ENCODE results near the gene CDHR2.

The CDHR2 gene

DNA sequence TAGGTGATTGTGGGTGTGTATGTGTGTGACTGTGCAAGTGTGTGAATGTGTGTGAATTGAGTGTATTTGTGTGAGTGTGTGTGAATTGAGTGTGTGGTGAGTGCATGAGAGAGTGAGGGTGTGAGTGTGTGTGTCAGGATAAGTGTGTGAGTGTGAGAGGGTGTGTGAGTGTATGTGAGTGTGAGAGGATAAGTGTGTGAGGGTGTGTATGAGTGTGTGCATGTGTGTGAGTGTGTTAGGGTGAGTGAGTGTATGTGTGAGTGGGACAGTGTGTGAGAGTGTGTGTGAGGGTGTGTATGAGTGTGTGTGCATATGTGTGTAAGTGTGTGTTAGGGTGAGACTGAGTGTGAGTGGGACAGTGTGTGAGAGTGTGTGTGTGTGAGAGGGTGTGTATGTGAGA lies 39.2 kb downstream of the CDHR2 start (continued):
- TF ChIP-seq, protein P1, sequence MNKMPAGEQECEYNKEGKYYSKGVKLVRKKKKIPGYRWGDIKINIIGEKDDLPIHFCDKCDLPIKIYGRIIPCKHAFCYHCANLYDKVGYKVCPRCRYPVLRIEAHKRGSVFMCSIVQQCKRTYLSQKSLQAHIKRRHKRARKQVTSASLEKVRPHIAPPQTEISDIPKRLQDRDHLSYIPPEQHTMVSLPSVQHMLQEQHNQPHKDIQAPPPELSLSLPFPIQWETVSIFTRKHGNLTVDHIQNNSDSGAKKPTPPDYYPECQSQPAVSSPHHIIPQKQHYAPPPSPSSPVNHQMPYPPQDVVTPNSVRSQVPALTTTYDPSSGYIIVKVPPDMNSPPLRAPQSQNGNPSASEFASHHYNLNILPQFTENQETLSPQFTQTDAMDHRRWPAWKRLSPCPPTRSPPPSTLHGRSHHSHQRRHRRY (tag by site-specific recombination; IDR thresholded peaks at IDR 0.05): 0 out of 2 replicates have a peak, but pooled peaks have one; percentile 54
- TF ChIP-seq, protein P2, sequence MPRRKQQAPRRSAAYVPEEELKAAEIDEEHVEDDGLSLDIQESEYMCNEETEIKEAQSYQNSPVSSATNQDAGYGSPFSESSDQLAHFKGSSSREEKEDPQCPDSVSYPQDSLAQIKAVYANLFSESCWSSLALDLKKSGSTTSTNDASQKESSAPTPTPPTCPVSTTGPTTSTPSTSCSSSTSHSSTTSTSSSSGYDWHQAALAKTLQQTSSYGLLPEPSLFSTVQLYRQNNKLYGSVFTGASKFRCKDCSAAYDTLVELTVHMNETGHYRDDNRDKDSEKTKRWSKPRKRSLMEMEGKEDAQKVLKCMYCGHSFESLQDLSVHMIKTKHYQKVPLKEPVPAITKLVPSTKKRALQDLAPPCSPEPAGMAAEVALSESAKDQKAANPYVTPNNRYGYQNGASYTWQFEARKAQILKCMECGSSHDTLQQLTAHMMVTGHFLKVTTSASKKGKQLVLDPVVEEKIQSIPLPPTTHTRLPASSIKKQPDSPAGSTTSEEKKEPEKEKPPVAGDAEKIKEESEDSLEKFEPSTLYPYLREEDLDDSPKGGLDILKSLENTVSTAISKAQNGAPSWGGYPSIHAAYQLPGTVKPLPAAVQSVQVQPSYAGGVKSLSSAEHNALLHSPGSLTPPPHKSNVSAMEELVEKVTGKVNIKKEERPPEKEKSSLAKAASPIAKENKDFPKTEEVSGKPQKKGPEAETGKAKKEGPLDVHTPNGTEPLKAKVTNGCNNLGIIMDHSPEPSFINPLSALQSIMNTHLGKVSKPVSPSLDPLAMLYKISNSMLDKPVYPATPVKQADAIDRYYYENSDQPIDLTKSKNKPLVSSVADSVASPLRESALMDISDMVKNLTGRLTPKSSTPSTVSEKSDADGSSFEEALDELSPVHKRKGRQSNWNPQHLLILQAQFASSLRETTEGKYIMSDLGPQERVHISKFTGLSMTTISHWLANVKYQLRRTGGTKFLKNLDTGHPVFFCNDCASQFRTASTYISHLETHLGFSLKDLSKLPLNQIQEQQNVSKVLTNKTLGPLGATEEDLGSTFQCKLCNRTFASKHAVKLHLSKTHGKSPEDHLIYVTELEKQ (tag by site-specific recombination; IDR thresholded peaks at IDR 0.05; ENCODE audit: borderline replicate concordance): no peak
- TF ChIP-seq, protein P3, sequence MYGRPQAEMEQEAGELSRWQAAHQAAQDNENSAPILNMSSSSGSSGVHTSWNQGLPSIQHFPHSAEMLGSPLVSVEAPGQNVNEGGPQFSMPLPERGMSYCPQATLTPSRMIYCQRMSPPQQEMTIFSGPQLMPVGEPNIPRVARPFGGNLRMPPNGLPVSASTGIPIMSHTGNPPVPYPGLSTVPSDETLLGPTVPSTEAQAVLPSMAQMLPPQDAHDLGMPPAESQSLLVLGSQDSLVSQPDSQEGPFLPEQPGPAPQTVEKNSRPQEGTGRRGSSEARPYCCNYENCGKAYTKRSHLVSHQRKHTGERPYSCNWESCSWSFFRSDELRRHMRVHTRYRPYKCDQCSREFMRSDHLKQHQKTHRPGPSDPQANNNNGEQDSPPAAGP (tag by site-specific recombination; IDR thresholded peaks at IDR 0.05): no peak
- TF ChIP-seq, protein P4, sequence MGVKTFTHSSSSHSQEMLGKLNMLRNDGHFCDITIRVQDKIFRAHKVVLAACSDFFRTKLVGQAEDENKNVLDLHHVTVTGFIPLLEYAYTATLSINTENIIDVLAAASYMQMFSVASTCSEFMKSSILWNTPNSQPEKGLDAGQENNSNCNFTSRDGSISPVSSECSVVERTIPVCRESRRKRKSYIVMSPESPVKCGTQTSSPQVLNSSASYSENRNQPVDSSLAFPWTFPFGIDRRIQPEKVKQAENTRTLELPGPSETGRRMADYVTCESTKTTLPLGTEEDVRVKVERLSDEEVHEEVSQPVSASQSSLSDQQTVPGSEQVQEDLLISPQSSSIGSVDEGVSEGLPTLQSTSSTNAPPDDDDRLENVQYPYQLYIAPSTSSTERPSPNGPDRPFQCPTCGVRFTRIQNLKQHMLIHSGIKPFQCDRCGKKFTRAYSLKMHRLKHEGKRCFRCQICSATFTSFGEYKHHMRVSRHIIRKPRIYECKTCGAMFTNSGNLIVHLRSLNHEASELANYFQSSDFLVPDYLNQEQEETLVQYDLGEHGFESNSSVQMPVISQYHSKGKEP (tag by site-specific recombination; IDR thresholded peaks at IDR 0.05): no peak
- TF ChIP-seq, protein P5, sequence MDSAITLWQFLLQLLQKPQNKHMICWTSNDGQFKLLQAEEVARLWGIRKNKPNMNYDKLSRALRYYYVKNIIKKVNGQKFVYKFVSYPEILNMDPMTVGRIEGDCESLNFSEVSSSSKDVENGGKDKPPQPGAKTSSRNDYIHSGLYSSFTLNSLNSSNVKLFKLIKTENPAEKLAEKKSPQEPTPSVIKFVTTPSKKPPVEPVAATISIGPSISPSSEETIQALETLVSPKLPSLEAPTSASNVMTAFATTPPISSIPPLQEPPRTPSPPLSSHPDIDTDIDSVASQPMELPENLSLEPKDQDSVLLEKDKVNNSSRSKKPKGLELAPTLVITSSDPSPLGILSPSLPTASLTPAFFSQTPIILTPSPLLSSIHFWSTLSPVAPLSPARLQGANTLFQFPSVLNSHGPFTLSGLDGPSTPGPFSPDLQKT (IDR thresholded peaks at IDR 0.05; ENCODE audit: borderline replicate concordance, low read depth, low read length): no peak
- TF ChIP-seq ZNF423 (tag by site-specific recombination; IDR thresholded peaks at IDR 0.05) (no peak), ZNF121 (tag by site-specific recombination; IDR thresholded peaks at IDR 0.05) (no peak), ZNF146 (tag by site-specific recombination; IDR thresholded peaks at IDR 0.05) (no peak), ZNF792 (tag by site-specific recombination; IDR thresholded peaks at IDR 0.05) (no peak), ZNF530 (tag by site-specific recombination; IDR thresholded peaks at IDR 0.05; ENCODE audit: low read depth) (no peak), ZNF2 (tag by site-specific recombination; IDR thresholded peaks at IDR 0.05) (no peak), ZFP37 (tag by site-specific recombination; IDR thresholded peaks at IDR 0.05) (no peak), ZNF791 (tag by site-specific recombination; IDR thresholded peaks at IDR 0.05) (no peak), ZNF585B (tag by site-specific recombination; IDR thresholded peaks at IDR 0.05) (no peak), ZNF610 (tag by site-specific recombination; IDR thresholded peaks at IDR 0.05; ENCODE audit: borderline replicate concordance) (no peak), EGR2 (tag by site-specific recombination; IDR thresholded peaks at IDR 0.05; ENCODE audit: low read depth) (0 out of 2 replicates have a peak, but pooled peaks have one; percentile 16), ZNF23 (tag by site-specific recombination; IDR thresholded peaks at IDR 0.05; ENCODE audit: borderline replicate concordance) (0 out of 2 replicates have a peak, but pooled peaks have one; percentile 15), ZNF140 (tag by site-specific recombination; IDR thresholded peaks at IDR 0.05) (0 out of 2 replicates have a peak, but pooled peaks have one; percentile 1), OVOL3 (tag by site-specific recombination; IDR thresholded peaks at IDR 0.05) (no peak), ZNF214 (tag by site-specific recombination; IDR thresholded peaks at IDR 0.05; ENCODE audit: borderline replicate concordance) (no peak), GFI1B (tag by site-specific recombination; IDR thresholded peaks at IDR 0.05) (no peak), PRDM1 (tag by site-specific recombination; IDR thresholded peaks at IDR 0.05) (no peak)
- TF ChIP-seq, protein P6, sequence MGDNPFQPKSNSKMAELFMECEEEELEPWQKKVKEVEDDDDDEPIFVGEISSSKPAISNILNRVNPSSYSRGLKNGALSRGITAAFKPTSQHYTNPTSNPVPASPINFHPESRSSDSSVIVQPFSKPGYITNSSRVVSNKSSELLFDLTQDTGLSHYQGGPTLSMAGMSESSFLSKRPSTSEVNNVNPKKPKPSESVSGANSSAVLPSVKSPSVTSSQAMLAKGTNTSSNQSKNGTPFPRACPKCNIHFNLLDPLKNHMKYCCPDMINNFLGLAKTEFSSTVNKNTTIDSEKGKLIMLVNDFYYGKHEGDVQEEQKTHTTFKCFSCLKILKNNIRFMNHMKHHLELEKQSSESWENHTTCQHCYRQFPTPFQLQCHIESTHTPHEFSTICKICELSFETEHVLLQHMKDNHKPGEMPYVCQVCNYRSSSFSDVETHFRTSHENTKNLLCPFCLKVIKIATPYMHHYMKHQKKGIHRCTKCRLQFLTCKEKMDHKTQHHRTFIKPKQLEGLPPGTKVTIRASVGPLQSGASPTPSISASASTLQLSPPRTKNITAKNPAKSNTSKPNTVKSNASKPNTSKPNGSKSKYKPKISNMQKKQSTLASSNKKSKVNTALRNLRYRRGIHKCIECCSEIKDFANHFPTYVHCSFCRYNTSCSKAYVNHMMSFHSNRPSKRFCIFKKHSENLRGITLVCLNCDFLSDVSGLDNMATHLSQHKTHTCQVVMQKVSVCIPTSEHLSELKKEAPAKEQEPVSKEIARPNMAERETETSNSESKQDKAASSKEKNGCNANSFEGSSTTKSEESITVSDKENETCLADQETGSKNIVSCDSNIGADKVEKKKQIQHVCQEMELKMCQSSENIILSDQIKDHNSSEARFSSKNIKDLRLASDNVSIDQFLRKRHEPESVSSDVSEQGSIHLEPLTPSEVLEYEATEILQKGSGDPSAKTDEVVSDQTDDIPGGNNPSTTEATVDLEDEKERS (tag by site-specific recombination; IDR thresholded peaks at IDR 0.05): no peak
- TF ChIP-seq, protein P7, sequence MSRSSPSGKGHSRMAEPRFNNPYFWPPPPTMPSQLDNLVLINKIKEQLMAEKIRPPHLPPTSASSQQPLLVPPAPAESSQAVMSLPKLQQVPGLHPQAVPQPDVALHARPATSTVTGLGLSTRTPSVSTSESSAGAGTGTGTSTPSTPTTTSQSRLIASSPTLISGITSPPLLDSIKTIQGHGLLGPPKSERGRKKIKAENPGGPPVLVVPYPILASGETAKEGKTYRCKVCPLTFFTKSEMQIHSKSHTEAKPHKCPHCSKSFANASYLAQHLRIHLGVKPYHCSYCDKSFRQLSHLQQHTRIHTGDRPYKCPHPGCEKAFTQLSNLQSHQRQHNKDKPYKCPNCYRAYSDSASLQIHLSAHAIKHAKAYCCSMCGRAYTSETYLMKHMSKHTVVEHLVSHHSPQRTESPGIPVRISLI (tag by site-specific recombination; IDR thresholded peaks at IDR 0.05): no peak
- TF ChIP-seq, protein P8, sequence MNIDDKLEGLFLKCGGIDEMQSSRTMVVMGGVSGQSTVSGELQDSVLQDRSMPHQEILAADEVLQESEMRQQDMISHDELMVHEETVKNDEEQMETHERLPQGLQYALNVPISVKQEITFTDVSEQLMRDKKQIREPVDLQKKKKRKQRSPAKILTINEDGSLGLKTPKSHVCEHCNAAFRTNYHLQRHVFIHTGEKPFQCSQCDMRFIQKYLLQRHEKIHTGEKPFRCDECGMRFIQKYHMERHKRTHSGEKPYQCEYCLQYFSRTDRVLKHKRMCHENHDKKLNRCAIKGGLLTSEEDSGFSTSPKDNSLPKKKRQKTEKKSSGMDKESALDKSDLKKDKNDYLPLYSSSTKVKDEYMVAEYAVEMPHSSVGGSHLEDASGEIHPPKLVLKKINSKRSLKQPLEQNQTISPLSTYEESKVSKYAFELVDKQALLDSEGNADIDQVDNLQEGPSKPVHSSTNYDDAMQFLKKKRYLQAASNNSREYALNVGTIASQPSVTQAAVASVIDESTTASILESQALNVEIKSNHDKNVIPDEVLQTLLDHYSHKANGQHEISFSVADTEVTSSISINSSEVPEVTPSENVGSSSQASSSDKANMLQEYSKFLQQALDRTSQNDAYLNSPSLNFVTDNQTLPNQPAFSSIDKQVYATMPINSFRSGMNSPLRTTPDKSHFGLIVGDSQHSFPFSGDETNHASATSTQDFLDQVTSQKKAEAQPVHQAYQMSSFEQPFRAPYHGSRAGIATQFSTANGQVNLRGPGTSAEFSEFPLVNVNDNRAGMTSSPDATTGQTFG (tag by site-specific recombination; IDR thresholded peaks at IDR 0.05; ENCODE audit: borderline replicate concordance): 0 out of 2 replicates have a peak, but pooled peaks have one; percentile 60
